Measurements from ENCODE around the gene MAPK9.

Gene MAPK9

GRCh38 chr5:180294913-180295555, 3.2 kb upstream of the MAPK9 start:
- Histone ChIP-seq H3K36me3 (ENCODE audit: insufficient read depth, low read length) (no peaks in the 10 kb centered on the region), H2AFZ (ENCODE audit: low read length) (no peak overlapping the region), H4K20me1 (ENCODE audit: insufficient read depth, low read length, poor library complexity, severe bottlenecking) (peaks cover 4% of the 10 kb centered on the region), H3K9me2 (replicated peaks; ENCODE audit: low read depth, low read length) (no peaks in the 10 kb centered on the region), H3K4me2 (ENCODE audit: low read depth, low read length, poor library complexity, severe bottlenecking) (no peak overlapping the region), H3K27me3 (ENCODE audit: insufficient read depth, low read length, poor library complexity, severe bottlenecking) (no peaks in the 10 kb centered on the region), H3K9me3 (ENCODE audit: insufficient read depth, low read depth, low read length) (no peaks in the 10 kb centered on the region), H3K4me1 (ENCODE audit: insufficient read depth, low read length, poor library complexity, severe bottlenecking) (peaks cover 13% of the 10 kb centered on the region), H3F3A (ENCODE audit: low read depth) (no peaks in the 10 kb centered on the region), H3K79me2 (ENCODE audit: insufficient read depth, low read length) (peaks cover 13% of the 10 kb centered on the region), H3K9ac (ENCODE audit: low read depth, low read length, poor library complexity, severe bottlenecking) (no peak overlapping the region), H3K4me3 (ENCODE audit: low read length, poor library complexity, severe bottlenecking) (no peak overlapping the region)
- TF ChIP-seq CTCF (conservative IDR thresholded peaks at IDR 0.05; ENCODE audit: low read length) = no peak
- TF ChIP-seq EZH2phosphoT487 (IDR thresholded peaks at IDR 0.05; ENCODE audit: borderline replicate concordance) = no peak

DNA sequence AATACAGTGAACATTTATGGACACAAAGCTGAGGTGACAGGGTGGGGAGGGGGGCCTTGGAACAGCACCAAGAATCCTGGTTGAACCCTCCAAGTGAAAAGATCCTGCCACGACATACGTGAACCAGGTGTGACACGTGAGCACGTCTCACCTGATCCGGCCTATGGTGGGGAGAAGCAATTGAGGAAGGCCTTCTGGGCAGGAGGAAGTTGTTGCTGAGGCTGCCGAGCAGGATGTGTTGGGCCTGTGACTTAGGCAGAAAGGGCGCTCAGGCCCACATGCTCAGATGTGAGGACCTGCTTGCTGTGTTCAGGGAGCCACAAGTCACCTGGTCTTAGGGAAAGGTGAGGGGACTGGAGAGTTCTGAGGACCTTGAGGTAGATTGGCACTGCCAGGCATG, 2.5 kb upstream of the MAPK9 start:
- no peaks in the 10 kb centered on the region for H3F3A ChIP-seq (ENCODE audit: low read depth)
- no peak overlapping the region for H3K9ac ChIP-seq (ENCODE audit: low read depth, low read length, poor library complexity, severe bottlenecking)
- no peak for TF ChIP-seq CTCF (conservative IDR thresholded peaks at IDR 0.05; ENCODE audit: low read length)
- no peak for TF ChIP-seq EZH2phosphoT487 (IDR thresholded peaks at IDR 0.05; ENCODE audit: borderline replicate concordance)
- H3K4me2 ChIP-seq (ENCODE audit: low read depth, low read length, poor library complexity, severe bottlenecking) = no peak overlapping the region
- H3K36me3 ChIP-seq (ENCODE audit: insufficient read depth, low read length) = no peaks in the 10 kb centered on the region
- no peaks in the 10 kb centered on the region for H3K9me2 ChIP-seq (replicated peaks; ENCODE audit: low read depth, low read length)
- peaks cover 19% of the 10 kb centered on the region for H3K79me2 ChIP-seq (ENCODE audit: insufficient read depth, low read length)
- no peaks in the 10 kb centered on the region for H3K27me3 ChIP-seq (ENCODE audit: insufficient read depth, low read length, poor library complexity, severe bottlenecking)
- no peak overlapping the region for H3K4me3 ChIP-seq (ENCODE audit: low read length, poor library complexity, severe bottlenecking)
- H3K9me3 ChIP-seq (ENCODE audit: insufficient read depth, low read depth, low read length) = no peaks in the 10 kb centered on the region
- H3K4me1 ChIP-seq (ENCODE audit: insufficient read depth, low read length, poor library complexity, severe bottlenecking) = peaks cover 14% of the 10 kb centered on the region
- H4K20me1 ChIP-seq (ENCODE audit: insufficient read depth, low read length, poor library complexity, severe bottlenecking) = peaks cover 4% of the 10 kb centered on the region
- H2AFZ ChIP-seq (ENCODE audit: low read length) = no peak overlapping the region

DNA sequence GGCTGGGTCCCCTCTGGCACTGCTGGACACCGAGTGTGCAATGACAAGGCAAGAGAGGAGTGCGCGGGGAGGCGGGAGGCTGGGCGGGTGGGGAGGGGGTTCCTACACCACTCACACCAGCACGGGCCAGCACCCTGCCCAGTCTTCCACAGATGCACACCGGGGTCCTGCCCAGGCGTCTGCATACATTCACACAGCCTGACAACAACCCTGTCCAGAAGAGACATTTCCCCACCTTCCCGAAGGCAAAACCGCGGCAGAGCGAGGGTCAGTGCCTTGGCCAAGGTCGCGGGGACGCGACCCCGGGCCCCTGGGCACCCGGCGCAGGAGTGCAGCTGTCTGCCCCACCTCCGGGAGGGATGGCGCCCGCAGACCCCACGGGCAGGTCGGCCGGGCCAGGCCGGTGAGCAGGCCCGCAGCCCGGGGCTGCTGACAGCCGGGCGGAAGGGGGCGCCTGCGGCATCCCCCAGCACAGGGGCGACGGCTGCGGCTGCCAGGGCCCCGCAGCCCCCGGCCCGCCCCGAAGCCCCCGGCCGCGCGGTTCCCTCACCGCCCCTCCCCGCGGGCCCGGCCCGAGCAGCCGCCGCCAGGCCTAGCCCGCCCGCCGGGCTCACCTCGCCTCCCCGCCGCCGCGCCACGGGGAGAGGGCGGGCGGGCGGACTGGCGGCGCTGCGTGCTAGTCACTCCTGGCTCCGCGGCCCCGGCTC, 496 bp downstream of the MAPK9 start:
- TF ChIP-seq CTCF (conservative IDR thresholded peaks at IDR 0.05; ENCODE audit: low read length) (no peak), EZH2phosphoT487 (IDR thresholded peaks at IDR 0.05; ENCODE audit: borderline replicate concordance) (no peak)
- H3K4me3 ChIP-seq (ENCODE audit: low read length, poor library complexity, severe bottlenecking) = peak overlapping the region; percentile 74
- H3K9me2 ChIP-seq (replicated peaks; ENCODE audit: low read depth, low read length) = no peaks in the 10 kb centered on the region
- H3K4me2 ChIP-seq (ENCODE audit: low read depth, low read length, poor library complexity, severe bottlenecking) = peak overlapping the region; percentile 78
- no peaks in the 10 kb centered on the region for H3F3A ChIP-seq (ENCODE audit: low read depth)
- H3K4me1 ChIP-seq (ENCODE audit: insufficient read depth, low read length, poor library complexity, severe bottlenecking) = peaks cover 14% of the 10 kb centered on the region
- no peaks in the 10 kb centered on the region for H3K27me3 ChIP-seq (ENCODE audit: insufficient read depth, low read length, poor library complexity, severe bottlenecking)
- H3K9ac ChIP-seq (ENCODE audit: low read depth, low read length, poor library complexity, severe bottlenecking) = peak overlapping the region; percentile 52
- H3K79me2 ChIP-seq (ENCODE audit: insufficient read depth, low read length) = peaks cover 30% of the 10 kb centered on the region
- peaks cover 4% of the 10 kb centered on the region for H4K20me1 ChIP-seq (ENCODE audit: insufficient read depth, low read length, poor library complexity, severe bottlenecking)
- no peaks in the 10 kb centered on the region for H3K9me3 ChIP-seq (ENCODE audit: insufficient read depth, low read depth, low read length)
- H3K36me3 ChIP-seq (ENCODE audit: insufficient read depth, low read length) = no peaks in the 10 kb centered on the region
- H2AFZ ChIP-seq (ENCODE audit: low read length) = no peak overlapping the region

Measured in Loucy (cell line).